Fibroblast of mammary gland (primary cell): Measurements from ENCODE around the gene FEZF2.

Source experiments
- DNase-seq: peaks from one replicate; pipeline ENCODE4 v3.0.0-alpha.2; 2010; ENCODE audit warnings: low read depth
- H3K4me3 ChIP-seq: 2 replicates; pipeline ENCODE4 v1.5.1; 2011; ENCODE audit warnings: low read depth, mild to moderate bottlenecking, low read length, moderate library complexity; ENCODE audit not compliant: control insufficient read depth
- TF ChIP-seq, protein P1 (sequence below): conservative IDR thresholded peaks from 2 replicates; pipeline ENCODE4 v1.5.1; 2011; ENCODE audit warnings: low read depth, low read length, inconsistent platforms; ENCODE audit not compliant: control insufficient read depth, insufficient read depth

The FEZF2 gene

DNA sequence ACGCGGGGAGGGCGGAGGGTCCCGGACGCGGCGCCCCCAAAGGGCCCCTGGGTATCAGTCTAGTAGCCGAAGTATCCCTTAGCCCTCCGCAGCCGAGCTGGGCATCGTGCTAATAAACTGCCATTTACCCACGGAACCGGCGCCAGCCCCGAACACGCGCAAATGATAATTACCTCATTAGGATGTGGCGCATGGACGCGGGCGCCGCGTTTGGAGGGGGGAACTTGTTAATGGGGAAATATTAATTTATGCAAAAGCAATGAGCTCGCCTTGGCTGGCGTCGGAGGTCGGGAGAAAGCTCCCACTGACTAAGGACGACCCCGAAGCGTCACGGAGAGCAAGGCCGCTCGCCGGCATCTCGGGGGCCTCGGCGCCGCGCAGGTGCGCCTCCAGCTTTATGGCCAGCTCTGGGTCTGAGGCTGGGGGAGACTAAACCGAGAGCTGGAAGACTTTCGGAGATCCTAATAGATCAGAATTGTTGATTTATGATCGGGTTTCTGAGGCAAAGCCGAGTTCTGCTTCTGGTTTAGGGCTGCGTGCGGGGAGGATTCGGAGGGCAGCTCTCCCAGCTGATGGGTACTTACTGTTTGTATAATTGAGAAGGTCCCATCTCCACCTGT is 474 bp upstream of the FEZF2 start:
- TF ChIP-seq, protein P1, sequence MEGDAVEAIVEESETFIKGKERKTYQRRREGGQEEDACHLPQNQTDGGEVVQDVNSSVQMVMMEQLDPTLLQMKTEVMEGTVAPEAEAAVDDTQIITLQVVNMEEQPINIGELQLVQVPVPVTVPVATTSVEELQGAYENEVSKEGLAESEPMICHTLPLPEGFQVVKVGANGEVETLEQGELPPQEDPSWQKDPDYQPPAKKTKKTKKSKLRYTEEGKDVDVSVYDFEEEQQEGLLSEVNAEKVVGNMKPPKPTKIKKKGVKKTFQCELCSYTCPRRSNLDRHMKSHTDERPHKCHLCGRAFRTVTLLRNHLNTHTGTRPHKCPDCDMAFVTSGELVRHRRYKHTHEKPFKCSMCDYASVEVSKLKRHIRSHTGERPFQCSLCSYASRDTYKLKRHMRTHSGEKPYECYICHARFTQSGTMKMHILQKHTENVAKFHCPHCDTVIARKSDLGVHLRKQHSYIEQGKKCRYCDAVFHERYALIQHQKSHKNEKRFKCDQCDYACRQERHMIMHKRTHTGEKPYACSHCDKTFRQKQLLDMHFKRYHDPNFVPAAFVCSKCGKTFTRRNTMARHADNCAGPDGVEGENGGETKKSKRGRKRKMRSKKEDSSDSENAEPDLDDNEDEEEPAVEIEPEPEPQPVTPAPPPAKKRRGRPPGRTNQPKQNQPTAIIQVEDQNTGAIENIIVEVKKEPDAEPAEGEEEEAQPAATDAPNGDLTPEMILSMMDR, result no peak
- no peak overlapping the region for H3K4me3 ChIP-seq

DNA sequence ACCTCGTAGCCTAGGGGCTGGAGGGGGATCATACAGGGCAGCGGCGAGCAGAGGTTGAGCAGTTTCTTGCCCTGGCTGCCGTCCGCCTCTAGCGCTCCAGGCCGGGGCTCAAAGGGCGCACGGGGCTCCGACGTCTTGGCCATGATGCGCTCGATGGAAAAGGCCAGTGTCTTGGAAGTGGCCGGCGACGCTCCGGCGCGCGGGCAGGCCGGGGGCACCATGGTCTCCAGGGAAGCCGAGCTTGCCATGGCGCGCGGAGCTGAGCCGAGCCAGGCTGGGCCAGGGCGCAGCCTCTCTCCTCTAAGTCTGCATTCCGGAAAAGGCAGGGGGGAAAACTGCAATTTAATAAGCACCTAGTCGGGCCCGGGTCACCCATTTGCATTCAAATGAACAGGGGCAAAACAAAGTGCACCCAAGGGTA is 719 bp downstream of the FEZF2 start:
- no peak overlapping the region for H3K4me3 ChIP-seq
- DNase-seq, result no peak
- TF ChIP-seq, protein P1, result no peak

More for the DNA sequence above, 474 bp upstream of the FEZF2 start:
- no peak for DNase-seq

DNA sequence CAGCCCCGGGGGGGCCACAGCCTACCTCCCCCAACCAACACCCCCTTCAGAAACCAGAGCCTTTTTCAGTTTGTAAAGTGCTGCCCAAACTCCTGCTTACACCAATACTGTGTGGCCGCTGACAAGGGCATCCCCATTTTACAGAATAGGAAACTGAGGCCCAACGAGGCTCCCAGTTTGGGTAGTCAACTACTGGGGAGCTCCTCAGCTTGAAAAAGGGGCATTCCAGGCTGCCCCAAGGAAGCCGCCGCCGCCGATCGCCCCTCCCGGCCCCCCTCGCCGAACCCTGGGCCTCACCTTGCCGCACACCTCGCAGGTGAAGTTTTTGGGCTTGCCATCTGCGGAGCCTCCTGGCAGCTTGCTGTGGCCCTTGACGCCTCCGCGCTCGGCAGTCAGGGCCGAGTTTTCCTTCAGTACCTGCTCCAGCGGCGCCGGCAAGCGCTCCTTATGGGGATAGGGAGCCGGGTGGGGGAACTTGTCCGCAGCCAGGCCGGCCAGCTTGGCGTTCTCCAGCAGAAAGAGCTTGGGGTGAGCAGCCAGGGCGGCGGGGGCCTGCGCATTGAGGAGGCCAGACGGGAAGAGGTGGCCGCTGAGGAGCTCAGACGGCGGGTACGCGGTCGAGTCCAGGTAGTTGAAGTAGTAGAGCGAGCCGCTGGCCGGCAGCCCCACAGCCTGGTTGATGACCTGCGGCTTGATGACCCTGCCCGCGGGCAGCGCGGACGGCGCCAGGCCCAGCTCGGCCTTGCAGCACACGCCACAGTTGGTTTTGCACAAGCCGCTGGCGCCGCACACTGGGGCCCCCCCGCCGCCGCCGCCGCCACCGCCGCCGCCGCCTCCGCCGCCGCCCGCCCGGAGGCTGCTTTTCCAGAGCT is 1.4 kb downstream of the FEZF2 start:
- no peak overlapping the region for H3K4me3 ChIP-seq
- no peak for DNase-seq
- TF ChIP-seq, protein P1, result no peak

DNA sequence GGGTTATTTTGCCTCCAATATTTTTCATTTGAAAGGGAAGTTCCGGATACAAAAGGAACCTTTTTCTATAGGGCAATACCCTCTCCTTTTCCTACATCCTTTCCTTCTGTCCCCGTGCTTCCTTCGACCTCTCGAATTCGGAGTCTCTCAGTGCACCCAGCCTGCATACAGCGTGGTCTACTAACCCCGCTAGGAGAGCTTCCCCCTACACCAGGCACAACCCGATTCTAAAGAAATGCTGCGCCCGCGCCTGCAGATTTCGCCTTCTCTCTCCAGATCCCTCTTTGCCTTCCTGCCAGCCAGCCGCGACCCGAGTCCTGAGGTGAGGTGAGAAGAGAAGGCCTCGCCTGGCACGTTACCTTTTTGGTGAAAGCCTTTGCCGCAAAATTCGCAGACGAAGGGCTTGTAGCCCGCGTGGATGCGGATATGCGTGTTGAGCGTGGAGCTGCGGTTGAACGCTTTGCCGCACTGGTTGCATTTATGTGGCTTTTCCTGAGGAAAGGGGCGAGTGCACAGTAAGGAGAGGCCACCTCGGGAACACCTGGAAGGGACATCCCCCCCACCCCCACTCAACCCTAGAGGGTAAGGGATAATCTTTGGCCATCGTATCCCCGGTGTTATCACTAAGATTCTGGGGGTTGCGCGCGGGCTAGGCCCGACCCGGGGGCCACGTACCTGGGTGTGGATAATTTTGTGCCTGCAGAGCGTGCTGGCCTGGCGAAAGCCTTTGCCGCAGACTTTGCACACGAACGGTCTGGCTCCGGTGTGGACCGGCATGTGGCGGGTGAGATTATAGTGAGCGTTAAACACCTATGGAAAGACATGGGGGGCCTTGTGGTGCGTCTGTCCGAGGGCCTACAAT is 2.3 kb downstream of the FEZF2 start:
- DNase-seq, result no peak
- no peak overlapping the region for H3K4me3 ChIP-seq
- TF ChIP-seq, protein P1, result no peak

DNA sequence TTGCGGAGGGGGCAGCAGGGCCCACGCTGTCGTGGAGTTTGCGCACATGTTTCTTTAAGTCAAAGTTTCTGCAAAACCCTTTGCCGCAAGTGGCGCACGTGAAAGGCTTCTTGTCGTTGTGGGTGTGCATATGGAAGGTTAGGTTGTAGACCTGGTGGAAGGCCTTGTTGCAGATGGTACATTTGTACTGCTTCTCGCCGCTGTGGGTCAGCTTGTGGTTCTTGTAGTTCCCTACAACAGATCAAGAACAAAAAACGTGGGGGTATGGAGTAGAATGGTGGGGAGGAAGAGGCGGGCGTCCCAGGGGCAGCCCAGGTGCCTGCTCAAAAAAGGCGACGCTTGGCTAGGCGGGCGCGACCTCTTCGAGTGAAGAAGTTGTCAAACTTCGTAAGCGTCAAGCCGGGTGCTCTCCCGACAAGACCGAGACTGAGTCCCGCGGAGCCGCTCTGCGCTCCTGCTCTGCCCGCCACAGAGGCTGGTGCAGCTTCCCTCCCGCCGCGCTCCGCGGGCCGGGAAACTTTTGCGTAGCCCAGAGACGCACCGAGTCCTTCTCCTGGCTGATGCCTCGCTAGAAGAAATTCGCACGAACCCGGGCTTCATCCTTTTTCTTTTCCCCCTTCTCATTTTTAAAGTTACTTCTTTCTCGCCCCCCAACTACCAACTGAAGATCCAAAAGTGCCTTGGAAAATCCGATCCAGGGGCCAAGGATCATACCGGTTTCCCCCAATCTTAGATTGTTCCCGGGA is 3.1 kb downstream of the FEZF2 start:
- H3K4me3 ChIP-seq, result no peak overlapping the region
- DNase-seq, result no peak
- TF ChIP-seq, protein P1, result no peak

DNA sequence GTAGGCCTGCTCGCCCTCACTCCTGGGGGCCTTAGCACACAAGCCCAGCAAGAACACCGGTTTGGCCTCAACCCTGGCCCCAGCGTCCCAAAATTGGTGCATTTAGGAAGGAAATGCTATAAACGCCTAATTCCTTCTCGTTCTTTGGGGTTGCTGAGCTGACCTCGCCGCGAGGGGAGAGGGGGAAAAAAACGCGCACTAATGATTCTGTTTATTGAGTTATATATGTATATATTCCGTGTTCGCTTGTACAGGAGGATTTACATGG is 3.9 kb downstream of the FEZF2 start:
- H3K4me3 ChIP-seq, result no peak overlapping the region

More for the DNA sequence above, 3.9 kb downstream of the FEZF2 start:
- TF ChIP-seq, protein P1, result no peak
- DNase-seq, result no peak
